HG02610 (cell line): ENCODE data around the gene MLH1.
A peak's percentile ranks its signal among the peaks of the same experiment; 100 is the strongest.

Experiments
- ATAC-seq: cut with Tn5 transposase; IDR thresholded peaks from one replicate; pipeline ENCODE4 v1.9.1; 2021; ENCODE audit warnings: mild to moderate bottlenecking, moderate library complexity; ENCODE audit not compliant: unreplicated experiment

Gene MLH1

DNA sequence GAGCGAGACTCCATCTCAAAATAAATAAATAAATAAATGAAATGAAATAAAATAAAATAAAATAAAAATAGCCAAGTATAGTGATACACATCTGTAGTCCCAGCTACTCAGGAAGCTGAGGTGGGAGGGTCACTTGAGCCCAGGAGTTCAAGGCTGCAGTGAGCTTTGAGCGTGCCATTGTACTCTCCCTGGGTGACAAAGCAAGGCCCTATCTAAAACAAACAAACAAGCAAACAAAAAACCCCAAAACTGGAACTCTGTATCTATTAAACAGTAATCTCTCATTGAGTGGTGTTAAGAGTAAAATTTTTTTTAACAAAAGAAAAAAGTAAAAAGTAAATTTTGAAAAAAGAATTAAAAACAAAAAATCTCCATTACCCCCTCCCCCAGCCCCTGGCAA is 21.2 kb upstream of the MLH1 start:
- ATAC-seq = no peak

DNA sequence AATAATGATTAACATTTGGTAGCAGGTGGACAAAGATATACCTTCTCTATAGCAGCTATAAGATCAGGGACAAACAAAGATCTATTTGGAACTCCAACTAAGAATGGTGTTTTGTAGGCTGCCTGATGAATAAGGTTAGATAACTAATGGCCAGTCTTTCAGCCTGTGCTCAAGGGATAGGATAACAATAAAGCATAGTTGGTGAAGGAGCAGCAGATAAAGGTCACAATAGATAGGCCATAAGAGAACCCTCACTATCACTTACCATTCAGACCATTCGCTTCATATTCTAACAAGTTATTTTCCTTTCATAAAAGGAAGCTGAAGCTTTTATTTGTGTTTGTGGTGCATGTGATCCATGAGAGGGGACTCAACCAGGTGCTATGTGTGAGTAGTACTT is 20.2 kb upstream of the MLH1 start:
- no peak for ATAC-seq

DNA sequence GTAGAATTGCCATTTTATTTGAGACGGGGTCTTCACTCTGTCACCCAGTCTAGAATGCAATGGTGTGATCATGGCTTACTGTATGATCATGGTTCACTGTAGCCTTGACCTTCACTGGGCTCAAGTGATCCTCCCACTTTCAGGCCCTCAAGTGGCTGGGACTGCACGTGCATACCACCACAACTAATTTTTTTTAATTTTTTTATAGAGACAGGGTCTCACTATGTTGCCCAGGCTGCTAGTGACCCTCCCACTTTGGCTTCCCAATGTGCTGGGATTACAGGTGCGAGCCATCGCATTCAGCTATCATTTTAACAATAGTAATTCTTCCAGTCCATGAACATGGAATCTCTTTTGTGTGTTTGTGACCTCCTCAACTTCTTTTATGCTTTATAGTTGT is 12.3 kb upstream of the MLH1 start:
- ATAC-seq = no peak

DNA sequence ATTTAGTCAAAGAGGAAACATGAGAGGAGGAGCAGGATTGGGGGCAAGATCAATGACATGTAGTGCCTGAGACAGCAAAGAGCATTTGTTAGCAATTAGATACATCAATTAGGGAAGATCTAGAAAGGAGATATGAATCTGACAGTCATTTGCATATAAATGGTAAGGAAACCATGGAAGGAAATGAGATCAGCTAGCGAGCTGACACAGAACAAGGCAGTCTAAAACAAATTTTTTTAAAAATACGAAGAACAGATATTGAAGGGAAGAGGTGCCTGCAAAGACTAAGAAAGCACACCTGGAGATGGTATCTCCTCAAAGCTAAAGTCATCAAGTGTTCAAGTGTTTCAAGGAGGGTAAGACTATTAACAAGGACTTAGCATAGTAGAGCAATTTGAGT is 5.0 kb upstream of the MLH1 start:
- ATAC-seq = no peak

DNA sequence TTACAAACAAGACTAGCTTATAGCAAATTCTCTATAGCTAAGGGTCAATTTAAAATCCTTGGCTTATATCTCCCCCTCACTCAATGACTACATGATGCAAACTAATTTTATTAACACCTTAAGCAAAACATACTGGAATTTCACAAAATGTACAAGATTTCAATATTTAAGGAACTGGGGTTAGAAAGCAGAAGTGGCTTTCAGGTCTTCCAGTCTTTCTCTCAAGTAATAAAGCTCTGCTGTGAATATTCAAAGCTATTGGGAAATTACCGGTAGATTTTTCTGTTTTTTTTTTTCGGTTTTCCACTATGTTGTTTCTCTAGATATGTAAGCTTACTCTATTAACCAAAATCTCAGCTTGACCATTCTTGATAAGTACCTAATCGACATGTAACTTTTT is 4.3 kb upstream of the MLH1 start:
- ATAC-seq = no peak

DNA sequence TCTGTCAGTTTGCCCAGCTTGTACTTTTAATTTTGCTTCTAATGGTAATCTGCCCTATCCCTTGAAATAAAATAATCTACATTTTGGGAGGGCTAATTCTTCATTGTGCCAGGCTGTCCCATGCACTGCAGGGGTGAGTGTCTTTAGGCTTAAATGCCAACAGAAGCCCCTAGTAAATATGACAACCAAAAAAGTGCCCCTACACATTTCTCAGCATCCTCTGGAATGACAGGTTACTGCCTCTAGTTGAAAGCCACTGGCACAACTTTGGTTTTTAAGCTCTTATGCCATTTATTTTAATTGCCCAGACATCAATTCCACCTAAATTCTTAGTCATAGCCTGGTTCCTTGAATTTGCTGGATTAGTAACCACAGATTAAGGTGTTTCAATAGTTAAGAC is 3.8 kb upstream of the MLH1 start:
- no peak for ATAC-seq

DNA sequence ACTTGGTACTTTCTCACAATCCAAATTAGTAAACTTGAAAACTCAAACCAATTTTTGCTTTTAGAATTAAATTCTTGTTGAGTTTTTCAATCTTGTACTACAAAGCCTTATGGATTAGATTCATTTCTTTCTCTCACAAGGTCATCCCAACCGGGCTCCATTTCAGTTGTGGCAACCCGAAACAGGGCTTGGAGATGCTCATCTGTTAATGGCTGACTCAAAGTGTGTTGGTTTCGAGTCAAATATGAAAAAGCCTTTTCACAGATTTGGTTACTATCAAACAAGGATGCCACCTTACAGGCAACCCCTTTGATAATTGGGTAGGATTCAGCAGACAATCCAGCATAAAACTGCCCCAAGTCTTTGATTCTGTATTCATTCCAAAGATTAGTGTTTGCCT is 2.2 kb upstream of the MLH1 start:
- no peak for ATAC-seq

DNA sequence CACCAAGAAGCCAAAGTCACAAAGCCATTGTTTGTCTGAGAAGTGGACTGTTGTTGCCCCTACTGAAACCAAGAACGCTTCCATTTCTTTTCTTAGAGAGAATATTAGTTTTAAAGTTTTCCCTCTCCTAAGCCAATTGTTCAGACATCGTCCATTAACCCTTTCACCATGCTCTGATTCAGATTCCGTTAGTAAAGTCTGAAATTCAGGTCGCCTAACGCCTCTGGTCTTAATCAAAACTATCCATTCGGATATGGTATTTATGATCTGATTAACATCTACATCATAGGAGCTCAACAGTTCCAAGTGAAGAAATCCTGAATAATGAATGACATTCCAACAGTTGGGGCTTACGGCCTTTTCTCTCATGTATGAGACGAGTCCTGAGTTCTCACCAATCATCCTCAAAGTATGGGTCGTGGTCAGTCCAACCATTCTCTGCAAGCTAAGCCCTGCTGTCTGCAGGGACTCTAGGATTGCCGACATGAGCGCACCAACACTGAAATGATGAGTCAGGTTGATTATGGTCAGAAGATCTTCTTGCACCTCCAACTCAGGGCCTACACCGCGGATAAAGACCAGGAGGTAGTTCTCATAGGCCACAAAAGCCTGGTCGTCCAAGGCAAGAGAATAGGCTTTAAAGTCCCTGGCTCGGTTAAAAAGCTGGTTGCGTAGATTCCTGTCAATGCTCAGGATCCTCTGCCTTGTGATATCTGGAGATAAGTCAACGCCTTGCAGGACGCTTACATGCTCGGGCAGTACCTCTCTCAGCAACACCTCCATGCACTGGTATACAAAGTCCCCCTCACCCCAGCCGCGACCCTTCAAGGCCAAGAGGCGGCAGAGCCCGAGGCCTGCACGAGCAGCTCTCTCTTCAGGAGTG is 1.2 kb upstream of the MLH1 start:
- no peak for ATAC-seq

DNA sequence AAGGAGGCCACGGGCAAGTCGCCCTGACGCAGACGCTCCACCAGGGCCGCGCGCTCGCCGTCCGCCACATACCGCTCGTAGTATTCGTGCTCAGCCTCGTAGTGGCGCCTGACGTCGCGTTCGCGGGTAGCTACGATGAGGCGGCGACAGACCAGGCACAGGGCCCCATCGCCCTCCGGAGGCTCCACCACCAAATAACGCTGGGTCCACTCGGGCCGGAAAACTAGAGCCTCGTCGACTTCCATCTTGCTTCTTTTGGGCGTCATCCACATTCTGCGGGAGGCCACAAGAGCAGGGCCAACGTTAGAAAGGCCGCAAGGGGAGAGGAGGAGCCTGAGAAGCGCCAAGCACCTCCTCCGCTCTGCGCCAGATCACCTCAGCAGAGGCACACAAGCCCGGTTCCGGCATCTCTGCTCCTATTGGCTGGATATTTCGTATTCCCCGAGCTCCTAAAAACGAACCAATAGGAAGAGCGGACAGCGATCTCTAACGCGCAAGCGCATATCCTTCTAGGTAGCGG is 452 bp upstream of the MLH1 start, which contains the start of gene EPM2AIP1:
TSS of gene EPM2AIP1 (minus strand) at position 326 of the 520 bp plus-strand sequence. CDS start at position 272, 54 bp downstream.
- ATAC-seq = peak; percentile 85

DNA sequence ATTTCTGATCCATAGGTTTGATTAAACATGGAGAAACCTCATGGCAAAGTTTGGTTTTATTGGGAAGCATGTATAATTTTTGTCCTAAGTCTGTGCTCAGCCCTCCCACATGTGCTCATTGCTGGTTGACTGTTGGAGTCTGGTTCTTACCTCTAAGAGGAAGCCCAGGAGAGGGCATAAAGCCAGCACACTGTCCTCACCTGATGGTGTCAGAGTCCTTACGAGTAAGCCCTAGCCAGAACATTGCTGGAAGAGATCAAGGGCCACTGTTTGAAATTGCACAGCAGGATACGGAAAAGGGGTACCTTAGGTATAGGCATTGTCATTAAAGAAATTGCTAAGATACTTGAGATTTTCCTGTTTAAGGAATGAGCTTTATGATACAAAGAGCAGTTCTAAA is 21.3 kb downstream of the MLH1 start:
- ATAC-seq = no peak

DNA sequence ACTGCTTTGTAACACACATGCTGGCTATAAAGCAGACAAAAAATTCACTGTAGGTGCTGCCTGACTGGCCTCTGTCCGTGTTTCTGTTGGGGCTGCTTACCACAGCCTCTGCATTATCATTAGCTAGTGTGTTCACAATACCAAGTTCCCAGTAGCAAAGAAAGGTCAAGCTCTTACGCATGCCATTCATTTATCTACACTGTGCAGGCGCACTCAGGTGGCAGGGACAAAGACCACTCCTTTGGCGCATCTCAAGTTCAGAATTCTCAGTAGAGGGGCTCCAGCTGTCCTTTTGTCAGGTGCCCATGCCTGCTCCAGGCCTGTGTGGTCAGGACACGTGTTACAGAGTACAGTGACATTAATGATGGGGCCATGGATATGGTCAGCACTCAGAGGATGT is 22.3 kb downstream of the MLH1 start:
- no peak for ATAC-seq

DNA sequence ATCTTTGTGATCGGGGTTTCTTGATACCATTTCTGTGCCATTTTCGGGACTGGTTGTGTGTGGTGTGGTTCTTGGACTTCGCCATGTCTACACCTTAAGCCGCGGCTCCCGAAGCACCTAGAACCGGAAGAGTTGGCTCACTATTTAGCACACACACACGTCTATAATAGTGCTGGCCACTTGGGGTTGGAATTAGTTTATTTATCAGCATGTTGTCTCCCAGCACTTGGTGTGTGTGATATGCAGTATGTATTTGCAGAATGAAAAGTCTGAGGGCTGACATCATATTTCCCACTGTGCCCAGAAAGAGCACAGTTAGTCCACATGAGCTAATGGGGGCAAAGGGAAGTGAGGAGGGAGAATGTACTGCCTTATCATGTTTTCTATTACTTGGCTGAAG is 23.6 kb downstream of the MLH1 start:
- no peak for ATAC-seq

DNA sequence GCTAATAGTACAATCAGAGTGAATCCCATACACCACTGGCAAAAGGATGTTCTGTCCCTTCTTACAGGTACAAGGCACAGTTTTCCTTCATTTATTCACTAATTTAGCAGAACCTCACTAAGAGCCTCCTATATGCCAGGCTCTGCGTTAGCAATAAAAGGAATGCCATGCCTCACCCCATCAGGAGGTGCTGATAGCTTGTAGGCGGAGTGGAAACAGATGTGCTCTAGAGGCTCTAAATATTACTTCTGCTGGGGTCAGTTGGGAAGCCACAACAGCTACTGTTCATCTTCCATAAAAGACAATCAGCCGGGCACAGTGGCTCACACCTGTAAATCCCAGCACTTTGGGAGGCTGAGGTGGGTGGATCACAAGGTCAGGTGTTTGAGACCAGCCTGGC is 24.4 kb downstream of the MLH1 start:
- ATAC-seq = no peak

DNA sequence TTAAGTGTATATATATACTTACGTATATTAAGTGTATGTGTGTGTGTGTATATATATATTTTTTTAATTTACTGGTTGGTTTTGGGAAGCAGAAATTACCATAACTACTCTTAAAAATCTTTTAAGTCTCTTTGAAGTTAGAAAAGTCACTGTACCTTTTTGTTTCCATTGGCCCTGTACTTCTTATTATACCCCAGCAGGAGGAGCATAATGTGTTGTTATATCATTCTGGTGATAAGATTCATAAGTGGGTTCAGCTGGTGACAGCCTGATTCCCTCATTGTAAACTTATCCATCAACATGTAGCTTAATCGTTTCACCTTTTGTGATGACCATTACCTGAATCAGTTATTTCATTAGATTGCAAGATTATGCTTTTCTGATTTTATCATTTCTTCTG is 30.8 kb downstream of the MLH1 start:
- ATAC-seq = no peak

DNA sequence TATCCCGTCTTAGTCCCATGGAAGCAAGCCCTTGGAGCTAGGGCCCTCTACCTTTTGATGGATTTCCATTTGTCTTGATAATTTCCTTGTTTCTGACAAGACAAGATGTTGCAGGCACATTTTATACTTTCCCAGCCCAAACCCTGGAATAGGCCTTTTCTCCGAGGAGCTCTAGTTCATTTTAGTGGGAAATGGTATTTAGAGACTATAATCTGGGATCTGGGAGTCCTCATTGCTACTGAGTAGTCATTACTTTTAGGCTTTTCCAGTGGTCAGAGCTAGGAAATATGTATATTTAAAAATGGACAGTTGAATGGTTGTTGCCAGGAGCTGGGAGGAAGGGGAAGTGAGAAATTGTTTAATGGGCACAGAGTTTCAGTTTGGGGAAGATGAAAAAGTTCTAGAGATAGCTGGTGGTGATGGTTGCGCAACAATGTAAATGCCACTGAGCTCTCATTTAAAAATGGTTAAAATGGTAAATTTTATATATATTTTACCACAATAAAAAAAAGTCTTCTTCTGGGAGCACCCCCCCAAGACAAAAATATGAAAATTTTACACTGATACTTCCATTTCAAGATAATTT is 31.6 kb downstream of the MLH1 start:
- ATAC-seq = peak; percentile 61

DNA sequence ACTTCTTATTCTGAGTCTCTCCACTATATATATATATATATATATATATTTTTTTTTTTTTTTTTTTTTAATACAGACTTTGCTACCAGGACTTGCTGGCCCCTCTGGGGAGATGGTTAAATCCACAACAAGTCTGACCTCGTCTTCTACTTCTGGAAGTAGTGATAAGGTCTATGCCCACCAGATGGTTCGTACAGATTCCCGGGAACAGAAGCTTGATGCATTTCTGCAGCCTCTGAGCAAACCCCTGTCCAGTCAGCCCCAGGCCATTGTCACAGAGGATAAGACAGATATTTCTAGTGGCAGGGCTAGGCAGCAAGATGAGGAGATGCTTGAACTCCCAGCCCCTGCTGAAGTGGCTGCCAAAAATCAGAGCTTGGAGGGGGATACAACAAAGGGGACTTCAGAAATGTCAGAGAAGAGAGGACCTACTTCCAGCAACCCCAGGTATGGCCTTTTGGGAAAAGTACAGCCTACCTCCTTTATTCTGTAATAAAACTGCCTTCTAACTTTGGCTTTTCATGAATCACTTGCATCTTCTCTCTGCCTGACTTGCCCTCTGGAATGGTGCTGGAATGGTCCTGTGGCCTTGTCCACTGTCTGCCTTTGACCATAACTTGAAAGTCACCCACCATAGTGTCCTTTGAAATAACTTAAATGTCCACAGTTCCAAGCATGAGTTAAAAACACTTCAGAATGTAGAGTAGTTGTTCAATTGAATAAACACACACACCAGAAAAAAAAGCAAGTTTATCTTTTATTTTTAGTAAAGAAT is 32.4 kb downstream of the MLH1 start:
- no peak for ATAC-seq

DNA sequence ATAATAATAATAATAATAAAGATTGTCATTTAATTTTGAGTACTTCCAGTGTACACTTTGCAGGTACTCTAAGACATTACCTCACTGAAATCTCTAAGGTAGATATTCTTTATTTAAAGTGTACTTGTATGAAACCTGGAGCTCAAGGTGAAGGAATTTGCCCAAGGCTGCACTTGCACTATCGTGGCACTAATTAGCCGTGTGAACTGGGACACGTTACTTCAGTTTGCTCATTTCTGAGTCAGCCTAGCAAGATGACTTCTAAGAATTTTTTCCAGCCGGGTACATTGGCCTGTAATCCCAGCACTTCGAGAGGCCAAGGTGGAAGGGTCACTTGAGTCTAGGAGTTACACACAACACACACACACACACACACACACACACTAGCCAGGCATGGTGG is 33.5 kb downstream of the MLH1 start:
- ATAC-seq = no peak

DNA sequence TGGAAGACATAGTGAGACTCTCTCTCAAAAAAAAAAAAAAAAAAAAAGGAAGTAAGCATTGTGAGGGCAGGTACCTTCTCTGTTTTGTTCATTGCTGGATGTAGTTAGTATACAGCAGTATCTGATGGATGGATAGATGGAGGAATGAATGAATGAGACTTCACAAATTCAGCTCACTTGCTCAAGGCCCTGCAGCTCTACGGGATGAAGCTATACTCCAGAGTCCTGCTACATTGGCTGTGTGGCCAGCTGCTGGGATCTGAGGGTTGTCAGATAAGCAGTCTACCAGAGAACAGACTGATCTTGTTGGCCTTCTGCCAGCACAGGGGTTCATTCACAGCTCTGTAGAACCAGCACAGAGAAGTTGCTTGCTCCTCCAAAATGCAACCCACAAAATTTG is 35.0 kb downstream of the MLH1 start:
- no peak for ATAC-seq

DNA sequence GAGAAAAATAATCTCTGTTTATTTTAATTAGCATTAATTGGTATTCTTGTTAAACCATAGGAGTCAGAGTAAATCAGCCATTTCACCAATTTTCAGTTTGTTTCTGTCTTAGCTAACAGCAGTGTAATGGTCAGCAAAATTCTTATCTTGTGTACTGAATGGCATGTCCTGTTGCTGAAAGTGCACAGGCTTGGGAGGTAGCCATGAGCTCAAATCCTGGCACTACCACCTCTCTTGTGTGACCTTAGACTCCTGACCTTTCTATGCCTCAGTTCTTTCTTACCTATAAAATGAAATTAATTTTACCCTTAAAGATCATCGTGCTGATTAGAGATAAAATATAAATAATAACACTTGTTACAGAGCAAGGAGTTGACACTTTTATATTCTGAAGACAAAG is 35.8 kb downstream of the MLH1 start:
- no peak for ATAC-seq

DNA sequence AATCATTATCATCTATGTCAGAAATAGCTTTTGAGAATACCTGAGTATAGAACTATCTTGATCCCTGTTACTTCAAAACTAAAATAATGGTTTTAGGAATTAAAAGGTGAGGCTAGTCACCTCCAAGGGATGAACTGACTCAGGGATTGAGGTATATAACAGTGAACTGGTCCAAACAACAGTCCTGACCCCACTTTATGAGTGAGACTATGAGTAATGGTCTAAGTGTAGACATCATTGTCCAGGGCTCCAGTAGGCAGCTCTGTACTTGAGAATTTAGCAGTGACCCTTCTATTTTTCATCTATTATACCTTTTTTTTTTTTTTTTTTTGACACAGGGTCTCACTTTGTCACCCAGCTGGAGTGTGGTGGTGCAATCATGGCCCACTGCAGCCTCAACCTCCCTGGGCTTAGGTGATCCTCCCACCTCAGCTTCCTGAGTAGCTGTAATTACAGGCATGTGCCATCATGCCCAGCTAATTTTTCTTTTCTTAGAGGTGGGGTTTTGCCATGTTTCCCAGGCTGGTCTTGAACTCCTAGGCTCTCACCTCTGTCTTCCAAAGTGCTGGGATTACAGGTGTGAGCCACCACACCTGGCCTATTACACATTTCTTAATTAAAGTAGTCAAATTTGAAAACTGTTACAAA is 36.3 kb downstream of the MLH1 start:
- no peak for ATAC-seq

DNA sequence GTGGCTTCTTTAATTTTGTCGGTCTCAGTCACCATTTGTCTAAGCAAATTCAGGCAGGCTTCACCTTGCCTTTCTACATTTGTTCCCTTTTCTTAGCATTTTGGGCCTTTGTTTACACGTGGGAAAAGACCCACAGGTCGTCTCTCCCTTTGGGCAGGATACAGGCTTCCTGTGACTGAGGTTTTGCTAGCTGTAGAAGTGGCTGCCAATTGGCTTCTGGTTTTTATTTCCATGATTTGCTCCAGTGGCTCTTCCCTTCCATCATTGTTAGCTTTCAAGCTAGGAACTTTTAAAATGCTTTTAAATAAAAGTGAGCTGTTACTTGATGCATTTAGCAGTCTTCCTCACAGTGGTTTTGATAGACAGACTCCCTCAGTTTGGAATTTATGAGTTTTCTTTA is 37.3 kb downstream of the MLH1 start:
- no peak for ATAC-seq
